ENCODE measurements around the gene KCNIP4. TPM values are rescaled to one million over a fixed set of nuclear protein-coding genes. Genes with fewer than 3 reads are reported as not detected.

Gene KCNIP4
- total RNA-seq, 4 donors from 2014 or later, result 0.19 TPM; not detected in 3

DNA sequence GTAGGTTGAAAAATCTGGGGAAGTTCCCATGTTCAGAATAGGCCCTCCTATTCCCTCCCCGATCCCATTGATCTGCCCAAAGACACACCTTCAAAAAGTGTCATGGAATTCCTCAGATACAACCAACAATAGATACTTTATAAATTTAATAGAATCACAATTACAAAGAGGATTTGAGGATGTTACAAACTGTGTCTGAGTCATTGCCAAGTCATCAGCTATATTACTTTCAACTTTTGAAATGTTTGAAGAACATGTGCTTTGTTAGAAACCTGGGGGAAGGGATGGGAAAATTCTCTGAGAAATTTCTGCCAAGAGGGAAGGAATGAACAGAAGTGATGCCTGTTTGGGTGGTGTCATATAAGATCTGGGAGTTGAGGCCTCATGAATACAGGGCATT lies 46.7 kb downstream of the KCNIP4 start:
- Histone ChIP-seq H3K4me3 (no peak overlapping the region), H3K36me3 (no peaks in the 10 kb centered on the region), H3K4me1 (no peaks in the 10 kb centered on the region), H3K27ac (no peak overlapping the region), H3K9me3 (peaks cover 0 to 10% (median 8%) of the 10 kb centered on the region in 3 donors), H3K27me3 (no peaks in the 10 kb centered on the region)
- intact Hi-C loops (cut with DNase I), result no loop called here
- TF ChIP-seq CTCF (IDR thresholded peaks at IDR 0.05) (no peak), POLR2A (IDR thresholded peaks at IDR 0.05) (no peak)
- 57 to 82% methylated on average over 1 of the region's 1 CpG for WGBS, 2 donors
- DNase-seq, result no peak

GRCh38 chr4:21901281-21901680 lies 47.3 kb downstream of the KCNIP4 start:
- H3K27me3 ChIP-seq, result no peaks in the 10 kb centered on the region
- no peak overlapping the region for H3K4me3 ChIP-seq
- no peak for DNase-seq
- 46 to 73% methylated on average over 2 of the region's 2 CpGs for WGBS, 2 donors
- intact Hi-C loops (cut with DNase I), result no loop called here
- no peak for TF ChIP-seq CTCF (IDR thresholded peaks at IDR 0.05)
- TF ChIP-seq POLR2A (IDR thresholded peaks at IDR 0.05), result no peak
- no peaks in the 10 kb centered on the region for H3K4me1 ChIP-seq
- no peak overlapping the region for H3K27ac ChIP-seq
- peaks cover 0 to 10% (median 8%) of the 10 kb centered on the region in 3 donors for H3K9me3 ChIP-seq
- no peaks in the 10 kb centered on the region for H3K36me3 ChIP-seq

DNA sequence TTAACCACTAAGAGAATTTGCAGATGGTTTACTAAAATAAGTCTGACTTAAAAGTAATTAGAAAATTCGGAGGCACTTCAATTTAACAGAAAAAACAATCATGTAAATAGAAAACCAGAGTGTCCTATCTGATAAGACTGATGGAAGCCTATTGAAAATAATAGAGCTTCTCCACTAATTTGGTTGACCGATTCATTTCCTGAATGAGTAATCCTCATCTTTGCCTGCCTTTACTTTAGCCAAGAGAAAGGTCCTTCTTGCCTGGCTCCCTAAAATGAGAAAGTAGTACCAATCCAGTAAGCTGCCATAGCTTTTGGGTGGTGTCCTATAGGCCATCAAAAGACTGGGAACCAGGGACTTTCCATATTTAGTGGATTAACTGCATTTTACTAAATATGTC lies 48.4 kb downstream of the KCNIP4 start:
- Histone ChIP-seq H3K27ac (no peak overlapping the region), H3K4me1 (no peaks in the 10 kb centered on the region), H3K36me3 (no peaks in the 10 kb centered on the region), H3K4me3 (no peak overlapping the region), H3K9me3 (peaks cover 0 to 10% (median 8%) of the 10 kb centered on the region in 3 donors), H3K27me3 (no peaks in the 10 kb centered on the region)
- DNase-seq, result no peak
- 15 to 42% methylated on average over 2 of the region's 2 CpGs for WGBS, 2 donors
- intact Hi-C loops (cut with DNase I), result no loop called here
- no peak for TF ChIP-seq POLR2A (IDR thresholded peaks at IDR 0.05)
- TF ChIP-seq CTCF (IDR thresholded peaks at IDR 0.05), result no peak

DNA sequence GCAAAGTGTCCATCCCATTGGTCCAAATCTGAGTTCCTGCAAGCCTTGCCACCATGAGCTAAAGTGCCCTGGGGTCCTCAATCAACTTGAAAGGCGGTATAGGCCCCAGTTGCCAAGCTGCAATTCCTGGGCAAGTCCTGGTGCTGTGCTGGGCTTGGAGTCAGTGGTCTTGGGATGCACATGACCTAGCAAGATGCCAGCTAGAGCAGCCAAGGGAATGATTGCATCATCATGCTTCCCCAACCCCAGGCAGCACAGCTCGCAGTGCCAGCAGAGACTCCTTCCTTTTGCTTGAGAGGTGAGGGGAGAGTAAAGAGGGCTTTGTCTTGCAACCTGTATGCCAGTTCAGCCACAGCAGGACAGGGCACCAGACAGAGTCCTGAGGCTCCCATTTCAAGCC lies 50.5 kb downstream of the KCNIP4 start:
- no peaks in the 10 kb centered on the region for H3K36me3 ChIP-seq
- WGBS, 2 donors, result 61 to 67% methylated on average over 1 to 2 of the region's 2 CpGs
- TF ChIP-seq POLR2A (IDR thresholded peaks at IDR 0.05) (no peak), CTCF (IDR thresholded peaks at IDR 0.05) (no peak)
- DNase-seq, result no peak
- H3K27ac ChIP-seq, result no peak overlapping the region
- peaks cover 0 to 10% (median 8%) of the 10 kb centered on the region in 3 donors for H3K9me3 ChIP-seq
- intact Hi-C loops (cut with DNase I), result no loop called here
- H3K4me1 ChIP-seq, result no peaks in the 10 kb centered on the region
- H3K4me3 ChIP-seq, result no peak overlapping the region
- H3K27me3 ChIP-seq, result no peaks in the 10 kb centered on the region

- H3K27me3 ChIP-seq, result no peaks in the 10 kb centered on the region
- DNase-seq, result no peak
- H3K27ac ChIP-seq, result no peak overlapping the region
- H3K4me1 ChIP-seq, result no peaks in the 10 kb centered on the region
- intact Hi-C loops (cut with DNase I), result no loop called here
- no peaks in the 10 kb centered on the region for H3K36me3 ChIP-seq
- 79 to 87% methylated on average over 2 of the region's 2 CpGs for WGBS, 2 donors
- peaks cover 0 to 10% (median 8%) of the 10 kb centered on the region in 3 donors for H3K9me3 ChIP-seq
- TF ChIP-seq CTCF (IDR thresholded peaks at IDR 0.05) (no peak), POLR2A (IDR thresholded peaks at IDR 0.05) (no peak)
- no peak overlapping the region for H3K4me3 ChIP-seq
Measured at GRCh38 chr4:21896767-21897166, 51.8 kb downstream of the KCNIP4 start.
